GM21515 (cell line): ENCODE data around the gene BPIFB2.

Experiments used
- ATAC-seq: cut with Tn5 transposase; IDR thresholded peaks from one replicate; pipeline ENCODE4 v1.9.1; 2021; ENCODE audit not compliant: unreplicated experiment

BPIFB2 gene

DNA sequence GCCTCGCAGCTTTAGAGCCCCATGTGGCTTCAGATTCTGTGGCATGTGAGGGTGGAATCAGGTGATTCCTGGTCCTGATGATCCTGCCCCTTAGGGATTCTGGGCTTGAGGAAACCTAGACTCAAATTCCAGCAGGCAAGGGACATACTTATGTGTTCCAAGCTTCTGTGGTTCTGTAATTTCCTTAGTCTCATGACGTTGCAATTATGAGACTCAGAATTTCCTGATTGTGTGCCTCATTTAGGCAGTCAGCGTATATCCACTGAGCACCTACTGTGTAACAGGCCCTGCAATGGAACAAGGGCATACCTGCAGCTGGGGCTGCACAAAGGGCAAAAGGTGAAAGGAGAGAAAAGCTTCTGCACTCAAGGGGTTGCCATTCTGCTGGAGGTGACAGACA is 60.3 kb downstream of the BPIFB2 start:
- ATAC-seq = no peak

DNA sequence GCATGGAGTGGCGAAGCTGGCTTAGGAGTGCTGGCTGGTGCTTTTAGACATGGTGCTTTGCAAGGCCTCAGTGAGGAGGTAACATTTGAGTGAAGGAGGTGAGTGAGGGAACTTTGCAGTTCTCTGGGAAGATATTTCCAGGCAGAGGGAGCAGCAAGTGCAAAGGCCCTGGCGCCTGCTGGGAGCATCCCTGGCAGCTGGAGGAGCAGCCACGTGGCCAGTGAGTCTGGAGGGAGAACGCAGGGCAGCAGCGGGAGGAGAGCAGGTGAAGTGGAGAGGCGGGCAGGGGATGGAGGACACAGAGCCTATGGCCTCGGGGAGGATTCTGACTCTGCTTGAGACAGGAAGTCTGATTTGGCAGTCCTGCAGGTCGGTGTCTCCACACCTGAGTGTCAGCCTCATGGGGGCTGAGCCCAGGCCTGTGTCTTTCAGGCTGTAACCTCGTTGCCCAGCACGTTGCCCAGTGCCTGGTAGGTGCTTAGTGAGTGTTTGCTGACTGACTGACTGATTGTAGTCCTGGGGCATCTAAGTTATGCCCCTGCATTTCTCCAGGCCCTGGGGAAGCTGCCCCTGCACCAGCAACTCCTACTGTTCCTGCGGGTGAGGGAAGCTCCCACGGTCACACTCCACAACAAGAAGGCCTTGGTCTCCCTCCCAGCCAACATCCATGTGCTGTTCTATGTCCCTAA is 60.9 kb downstream of the BPIFB2 start:
- no peak for ATAC-seq

DNA sequence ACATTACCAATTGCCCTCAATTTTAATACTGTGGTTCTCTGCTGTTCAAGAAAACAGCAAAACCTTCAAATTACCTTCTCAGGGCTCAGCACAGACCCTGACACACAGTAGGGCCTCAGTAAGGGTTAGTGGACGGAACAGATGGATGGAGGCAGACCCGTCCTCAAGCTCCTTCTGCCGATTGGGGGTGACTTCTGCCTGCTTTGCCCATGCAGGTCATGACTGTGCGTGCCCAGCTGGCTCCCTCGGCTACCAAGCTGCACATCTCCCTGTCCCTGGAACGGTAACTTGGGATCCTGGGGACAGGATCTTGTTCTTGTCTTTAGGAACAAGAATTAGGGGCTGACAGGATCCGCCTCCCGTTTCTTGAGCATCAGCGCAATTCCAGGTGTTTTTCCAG is 62.2 kb downstream of the BPIFB2 start:
- no peak for ATAC-seq

DNA sequence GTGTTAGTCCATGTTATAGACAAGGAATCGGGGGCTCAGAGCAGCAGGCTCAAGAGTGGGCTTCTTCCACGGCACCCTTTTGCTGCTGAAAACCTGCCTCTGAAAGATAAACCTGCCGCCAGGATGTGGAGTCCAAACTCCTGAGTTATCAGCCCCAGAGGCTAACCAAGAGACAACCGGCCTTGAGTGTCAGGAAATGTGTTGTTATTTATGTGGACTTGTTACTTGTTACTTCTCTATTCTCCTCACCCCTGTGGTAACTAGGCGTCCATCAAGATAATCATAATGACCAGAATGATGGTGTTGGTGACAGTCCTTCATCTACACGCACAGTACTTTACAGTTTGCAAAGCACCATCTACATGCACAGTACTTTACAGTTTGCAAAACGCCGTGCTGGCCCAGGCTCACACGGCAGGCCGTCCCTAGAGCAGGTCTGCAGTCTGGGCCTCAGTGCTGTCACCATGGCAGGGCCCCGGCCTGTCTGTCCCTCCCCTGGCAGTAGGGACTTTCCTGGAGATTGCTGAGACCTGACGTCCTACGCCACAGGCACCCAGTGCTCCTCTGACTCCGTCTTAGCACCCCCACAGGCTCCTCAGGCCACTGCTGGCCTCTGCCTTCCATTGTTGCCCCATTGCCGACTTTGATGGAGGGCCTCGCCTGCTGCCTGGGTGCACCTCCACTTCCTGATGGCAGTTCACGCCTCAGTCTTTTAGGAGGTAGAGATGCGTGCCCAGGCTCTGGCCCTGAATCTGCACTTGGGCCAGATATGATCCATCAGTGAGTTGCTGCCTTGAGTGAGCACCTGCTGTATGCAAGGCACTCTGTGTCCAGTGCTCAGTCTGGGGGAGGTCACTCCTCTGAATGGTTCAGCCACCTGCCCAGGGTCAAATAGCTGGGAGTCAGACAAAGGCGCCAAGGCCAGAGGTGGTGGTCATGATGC is 62.9 kb downstream of the BPIFB2 start:
- no peak for ATAC-seq

DNA sequence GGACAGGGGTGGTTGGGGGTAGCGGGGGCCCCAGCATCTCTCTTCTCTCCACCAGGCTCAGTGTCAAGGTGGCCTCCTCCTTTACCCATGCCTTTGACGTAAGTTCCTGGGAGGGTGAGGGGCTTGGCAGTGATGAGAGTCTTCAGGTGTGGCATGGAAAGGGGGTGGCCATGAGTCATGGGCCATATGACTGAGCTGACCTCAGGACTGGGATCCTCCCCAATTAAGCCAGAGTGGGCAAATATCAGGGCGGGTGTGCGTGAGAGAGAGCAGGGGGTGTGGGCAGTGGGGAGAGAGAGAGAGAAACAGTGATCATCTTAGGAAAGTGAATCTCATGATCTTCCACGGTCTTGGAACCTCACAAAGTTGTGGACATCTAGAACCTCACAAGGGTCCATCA is 63.7 kb downstream of the BPIFB2 start:
- no peak for ATAC-seq

DNA sequence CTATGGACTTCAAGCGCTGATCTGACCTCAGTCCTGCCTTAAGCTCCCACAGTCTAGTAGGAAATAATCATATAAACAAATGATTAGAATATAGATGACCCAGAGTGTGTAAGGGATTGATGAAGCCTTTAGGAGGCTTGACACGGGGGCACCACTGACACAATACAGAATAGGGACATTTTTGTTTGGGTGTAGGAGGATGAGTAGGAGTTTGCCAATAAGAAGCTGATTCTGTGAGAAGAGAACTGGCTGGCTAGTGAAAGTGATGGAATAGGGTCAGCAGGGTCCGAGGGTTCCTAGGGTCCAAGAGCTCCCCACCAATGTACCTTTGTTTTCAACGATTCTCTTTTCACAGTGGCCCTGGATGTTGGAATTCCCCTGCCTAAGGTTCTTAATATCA is 64.9 kb downstream of the BPIFB2 start:
- no peak for ATAC-seq

DNA sequence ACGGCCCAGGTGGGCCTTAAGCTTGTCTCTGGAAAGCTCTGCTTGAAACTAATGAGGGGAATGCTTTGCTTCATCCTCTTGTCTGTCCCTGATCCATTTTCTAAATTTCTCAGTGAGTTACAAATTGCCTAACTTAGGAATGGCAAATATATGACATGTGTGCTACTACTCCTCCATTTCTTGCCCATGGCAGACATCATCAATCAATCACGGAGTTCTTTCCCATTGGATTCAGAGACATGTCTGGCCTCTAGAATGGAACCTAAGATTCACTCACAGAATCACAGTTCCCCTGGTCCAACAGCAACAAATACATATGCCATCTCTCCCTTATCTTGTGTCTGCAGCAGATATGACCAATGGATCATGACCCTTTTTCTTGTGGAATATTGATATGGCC is 65.3 kb downstream of the BPIFB2 start:
- ATAC-seq = no peak
